Medulla oblongata (tissue), 1 donor: ENCODE results near the gene NUMBL.
"Not testable (repeated sequence)": the region's sequence is repeated elsewhere in the genome, so short reads cannot be mapped to it uniquely, and the experiment has no call there.

Source experiments
- DNase-seq: peaks from one replicate; pipeline ENCODE4 v3.0.0-alpha.2; 2015; ENCODE audit errors: extremely low spot score

NUMBL gene

GRCh38 chr19:40690050-40690692 is at the start of gene NUMBL:
Gene NUMBL (minus strand): TSS chr19:40690651. CDS start chr19:40690483, 168 bp downstream.
- DNase-seq, result no peak

DNA sequence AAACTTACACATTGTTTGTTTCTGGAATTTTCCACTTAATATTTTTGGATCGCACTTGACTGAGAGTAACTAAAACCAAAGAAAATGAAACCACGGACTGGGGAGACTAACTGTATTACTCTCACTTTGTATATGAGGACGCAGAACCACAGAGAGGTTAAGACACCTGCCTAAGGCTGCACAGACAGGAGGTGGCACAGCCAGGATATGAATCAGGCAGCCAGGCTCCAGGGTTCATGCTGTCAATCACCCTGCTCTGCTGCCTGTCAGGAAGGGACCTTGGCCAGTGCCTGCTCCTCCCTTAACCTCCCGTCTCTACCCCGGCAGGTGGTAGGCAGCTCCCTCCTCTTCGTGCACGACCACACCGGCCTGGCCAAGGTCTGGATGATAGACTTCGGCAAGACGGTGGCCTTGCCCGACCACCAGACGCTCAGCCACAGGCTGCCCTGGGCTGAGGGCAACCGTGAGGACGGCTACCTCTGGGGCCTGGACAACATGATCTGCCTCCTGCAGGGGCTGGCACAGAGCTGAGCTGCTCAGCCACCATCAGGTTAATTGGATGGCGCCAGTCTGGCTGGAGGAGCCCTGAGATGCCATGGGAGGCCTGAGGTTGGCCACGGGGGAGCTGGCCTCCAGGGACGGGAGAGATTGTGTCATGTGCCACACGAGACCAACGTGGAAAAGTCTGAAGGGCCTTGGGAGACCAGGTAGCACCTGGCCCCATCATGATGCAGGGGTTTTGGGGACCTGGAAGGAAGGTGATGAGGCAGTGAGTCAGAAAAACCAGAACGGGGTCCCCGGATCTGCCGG is 48.8 kb upstream of the NUMBL start:
- DNase-seq, result no peak

DNA sequence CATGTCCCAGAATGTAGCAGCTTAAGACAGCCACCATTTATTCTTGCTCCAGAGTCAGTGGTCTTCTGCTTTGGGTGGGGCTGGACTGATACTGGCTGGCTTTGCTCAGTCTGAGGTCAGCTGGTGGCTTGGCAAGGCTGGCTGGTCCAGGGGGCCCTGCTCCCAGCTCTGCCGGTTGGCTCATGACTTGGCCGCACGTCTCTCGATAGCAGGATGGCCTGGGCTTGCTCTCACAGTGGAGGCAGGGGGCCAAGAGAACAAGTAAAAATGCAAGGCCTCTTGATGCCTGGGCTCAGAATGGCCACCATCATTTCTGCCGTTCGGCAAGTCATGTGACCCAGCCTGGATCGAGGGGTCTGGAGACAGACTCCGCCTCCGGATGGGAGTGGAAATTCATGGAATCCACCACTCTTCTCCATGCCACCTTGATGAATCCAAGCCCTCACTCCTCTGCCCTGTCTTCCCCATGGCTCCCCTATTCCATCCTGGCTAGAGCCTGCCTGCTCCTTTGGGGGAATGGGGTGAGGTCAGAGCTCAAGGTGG is 46.7 kb upstream of the NUMBL start:
- no peak for DNase-seq

DNA sequence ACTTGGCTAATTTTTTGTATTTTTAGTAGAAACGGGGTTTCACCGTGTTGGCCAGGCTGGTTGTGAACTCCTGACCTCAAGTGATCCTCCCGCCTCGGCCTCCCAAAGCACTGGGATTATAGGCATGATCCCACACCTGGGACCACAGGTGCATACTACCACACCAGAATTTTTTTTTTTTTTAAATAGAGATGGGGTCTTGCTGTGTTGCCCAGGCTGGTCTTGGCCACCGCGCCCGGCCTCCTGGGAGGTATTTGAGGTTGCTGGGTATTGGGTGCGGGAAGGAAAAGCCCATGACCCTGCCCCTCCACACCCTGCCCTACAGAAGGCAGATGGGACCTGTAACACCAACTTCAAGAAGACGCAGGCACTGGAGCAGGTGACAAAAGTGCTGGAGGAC is 46.2 kb upstream of the NUMBL start:
- no peak for DNase-seq

- DNase-seq, result no peak
These were observed 44.7 kb upstream of the NUMBL start for GRCh38 chr19:40735013-40735771.

GRCh38 chr19:40733149-40733548 is 42.7 kb upstream of the NUMBL start:
- DNase-seq, result no peak

- DNase-seq, result not testable (repeated sequence)
These were observed 41.9 kb upstream of the NUMBL start for GRCh38 chr19:40732304-40732703.

DNA sequence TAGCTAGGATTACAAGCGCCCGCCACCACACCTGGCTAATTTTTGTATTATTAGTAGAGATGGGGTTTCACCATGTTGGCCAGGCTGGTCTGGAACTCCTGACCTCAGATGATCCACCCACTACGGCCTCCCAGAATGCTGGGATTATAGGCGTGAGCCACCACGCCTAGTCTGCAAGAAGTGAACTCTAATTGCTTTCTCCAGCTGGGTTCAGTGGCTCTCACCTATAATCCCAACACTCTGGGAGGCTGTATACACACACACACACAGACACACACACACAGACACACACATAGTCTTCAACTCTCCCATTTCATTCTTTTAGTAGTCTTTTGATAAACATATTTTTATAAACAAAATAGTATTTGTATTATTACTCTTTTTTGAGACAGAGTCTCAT is 39.6 kb upstream of the NUMBL start:
- not testable (repeated sequence) for DNase-seq

- DNase-seq, result no peak
These were observed 35.8 kb upstream of the NUMBL start for GRCh38 chr19:40726279-40726678.

DNA sequence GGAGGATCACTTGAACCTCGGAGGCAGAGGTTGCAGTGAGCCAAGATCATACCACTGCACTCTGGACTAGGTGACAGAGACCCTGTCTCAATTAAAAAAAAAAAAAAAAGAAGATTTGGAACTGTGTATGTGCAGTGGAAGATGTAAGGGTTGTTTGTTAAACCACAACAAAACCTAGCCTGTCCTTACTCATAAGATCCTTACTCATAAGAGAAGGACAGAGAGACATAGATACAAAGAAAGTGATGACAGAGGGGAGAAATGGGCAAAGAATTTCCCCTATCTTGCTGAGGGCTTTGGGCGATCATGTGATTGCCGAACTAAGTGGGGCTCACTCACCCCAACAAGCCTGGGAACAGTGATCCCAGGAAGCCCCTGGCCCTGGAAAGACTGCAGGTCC is 34.4 kb upstream of the NUMBL start:
- DNase-seq, result no peak

GRCh38 chr19:40724315-40724714 is 33.9 kb upstream of the NUMBL start:
- DNase-seq, result no peak

DNA sequence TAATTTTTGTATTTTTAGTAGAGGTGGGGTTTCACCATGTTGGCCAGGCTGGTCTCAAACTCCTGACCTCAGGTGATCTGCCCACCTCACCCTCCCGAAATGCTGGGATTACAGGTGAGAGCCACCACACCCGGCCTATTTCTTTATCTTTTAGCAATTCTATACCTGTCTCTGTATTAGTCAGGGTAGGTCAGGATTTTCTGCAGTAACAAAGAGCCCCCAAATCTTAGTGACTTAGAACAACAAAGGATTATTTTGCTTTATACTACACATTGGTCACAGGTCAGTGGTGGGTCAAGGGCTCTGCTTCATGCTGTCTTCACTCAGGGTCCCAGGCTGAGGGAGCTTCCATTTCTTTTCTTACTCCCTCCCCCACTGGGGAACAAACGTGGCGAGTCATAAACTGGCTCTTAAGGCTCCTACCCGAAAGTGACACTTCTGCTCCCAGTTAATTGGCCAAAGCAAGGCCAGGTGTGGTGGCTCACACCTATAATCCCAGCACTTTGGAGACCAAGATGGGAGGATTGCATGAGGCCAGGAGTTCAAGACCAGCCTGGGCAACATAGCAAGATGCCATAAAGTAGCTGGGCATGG is 33.3 kb upstream of the NUMBL start:
- no peak for DNase-seq

DNA sequence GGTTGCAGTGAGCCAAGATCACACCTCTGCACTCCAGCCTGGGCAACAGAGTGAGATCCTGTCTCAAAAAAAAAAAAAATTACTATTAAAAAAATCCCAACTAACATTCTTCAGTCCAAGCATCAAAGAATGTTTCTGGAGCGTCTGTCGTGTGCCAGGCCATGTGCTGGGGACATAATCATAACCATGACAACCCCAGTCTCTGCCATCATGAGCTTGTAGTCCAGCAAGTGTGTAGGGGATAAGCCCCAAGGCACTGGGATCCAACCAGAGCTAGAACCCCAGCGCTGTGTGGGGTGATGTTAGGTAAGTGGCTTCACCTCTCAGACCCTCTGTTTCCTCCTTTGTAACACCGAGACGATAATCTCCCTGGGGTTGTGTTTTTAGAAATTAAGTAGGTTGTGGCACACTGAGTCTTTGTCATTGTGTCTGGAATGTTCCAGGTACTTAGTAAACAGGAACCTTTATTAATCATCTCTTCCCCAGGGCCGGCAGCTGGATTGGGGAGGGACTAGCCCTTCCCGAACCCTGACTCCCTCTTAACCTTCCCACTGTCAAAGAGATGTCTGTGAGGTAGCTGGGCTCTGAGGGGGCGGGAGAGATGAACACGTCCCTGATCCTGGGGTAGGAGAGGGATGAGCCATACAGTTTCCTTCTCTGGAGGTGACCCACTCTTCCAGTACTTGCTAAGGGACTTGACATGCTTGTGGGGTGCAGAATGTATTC is 31.6 kb upstream of the NUMBL start:
- no peak for DNase-seq

GRCh38 chr19:40721140-40721486 is 30.7 kb upstream of the NUMBL start:
- DNase-seq, result no peak

DNA sequence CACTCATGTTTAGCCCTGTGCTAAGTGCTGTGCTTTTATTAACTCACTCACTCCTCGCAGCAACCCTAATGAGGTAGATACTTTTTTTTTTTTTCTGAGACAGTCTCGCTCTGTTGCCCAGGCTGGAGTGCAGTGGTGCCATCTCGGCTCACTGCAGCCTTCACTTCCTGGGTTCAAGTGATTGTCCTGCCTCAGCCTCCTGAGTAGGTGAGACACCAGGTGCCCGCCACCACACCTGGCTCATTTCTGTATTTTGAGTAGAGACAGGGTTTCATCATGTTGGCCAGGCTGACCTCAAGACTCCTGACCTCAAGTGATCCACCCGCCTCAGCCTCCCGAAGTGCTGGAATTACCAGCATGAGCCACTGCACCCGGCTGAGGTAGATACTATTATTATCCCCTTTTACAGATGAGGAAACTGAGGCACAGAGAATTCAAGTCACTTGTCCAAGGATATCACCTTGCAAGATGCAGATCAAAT is 29.0 kb upstream of the NUMBL start:
- no peak for DNase-seq

DNA sequence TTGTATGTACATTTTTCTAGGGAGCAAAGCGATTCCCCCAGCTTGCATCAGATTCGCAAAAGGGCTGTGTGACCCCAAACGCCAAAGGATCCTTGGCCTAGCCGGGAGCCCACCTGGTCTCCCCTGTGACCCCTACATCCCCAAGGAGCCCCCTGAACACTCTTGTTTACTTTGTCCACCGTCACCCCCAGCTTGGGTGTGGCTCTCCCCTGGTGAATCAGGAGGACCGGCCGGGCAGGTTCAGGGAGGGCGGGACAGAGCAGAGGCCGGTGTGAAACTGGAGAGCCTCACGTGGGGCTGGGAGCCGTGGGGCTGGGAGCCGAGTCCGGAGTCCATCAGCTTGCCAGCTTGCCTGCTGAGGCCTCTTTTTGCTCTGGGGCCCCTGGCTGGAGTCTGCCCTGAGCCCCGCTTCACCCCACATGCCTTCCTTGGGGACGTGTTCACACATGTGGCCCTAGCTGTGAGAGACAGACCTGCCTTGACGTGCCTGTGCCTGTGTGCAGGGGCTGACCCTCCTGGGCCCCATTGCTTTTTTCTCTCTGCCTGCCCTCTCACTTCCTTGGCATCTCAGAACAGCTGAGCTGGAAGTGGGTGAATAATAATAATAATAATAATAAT is 28.4 kb upstream of the NUMBL start:
- no peak for DNase-seq

DNA sequence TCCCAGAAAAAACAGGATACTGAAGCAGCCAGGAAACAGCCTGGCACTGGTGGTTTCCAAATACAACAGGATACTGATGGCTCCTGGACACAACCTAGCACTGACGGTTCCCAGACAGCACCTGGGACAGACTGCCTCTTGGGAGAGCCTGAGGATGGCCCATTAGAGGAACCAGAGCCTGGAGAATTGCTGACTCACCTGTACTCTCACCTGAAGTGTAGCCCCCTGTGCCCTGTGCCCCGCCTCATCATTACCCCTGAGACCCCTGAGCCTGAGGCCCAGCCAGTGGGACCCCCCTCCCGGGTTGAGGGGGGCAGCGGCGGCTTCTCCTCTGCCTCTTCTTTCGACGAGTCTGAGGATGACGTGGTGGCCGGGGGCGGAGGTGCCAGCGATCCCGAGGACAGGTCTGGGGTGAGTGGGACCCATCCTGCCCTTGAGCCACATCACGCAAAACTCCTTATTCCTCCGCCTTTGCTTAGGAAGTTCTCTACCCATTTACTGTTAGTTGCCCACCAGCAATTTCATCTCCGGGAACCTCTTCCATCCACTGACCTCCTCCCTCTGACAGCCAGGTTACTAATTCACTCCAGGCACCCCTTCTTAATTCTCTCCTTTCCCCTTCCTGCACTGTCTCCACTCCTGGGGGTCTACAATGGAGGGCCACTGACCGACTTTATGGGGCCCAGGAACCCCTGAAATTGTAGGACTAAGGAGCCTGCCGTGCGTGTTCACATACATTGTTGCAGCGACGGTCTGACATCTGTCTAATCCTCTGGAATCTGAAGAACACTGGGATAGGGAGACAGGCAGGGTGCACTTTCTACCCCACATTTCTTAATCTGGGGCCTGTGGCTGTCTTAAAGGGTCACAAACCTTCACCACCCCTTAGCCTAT is 27.7 kb upstream of the NUMBL start:
- DNase-seq, result no peak

DNA sequence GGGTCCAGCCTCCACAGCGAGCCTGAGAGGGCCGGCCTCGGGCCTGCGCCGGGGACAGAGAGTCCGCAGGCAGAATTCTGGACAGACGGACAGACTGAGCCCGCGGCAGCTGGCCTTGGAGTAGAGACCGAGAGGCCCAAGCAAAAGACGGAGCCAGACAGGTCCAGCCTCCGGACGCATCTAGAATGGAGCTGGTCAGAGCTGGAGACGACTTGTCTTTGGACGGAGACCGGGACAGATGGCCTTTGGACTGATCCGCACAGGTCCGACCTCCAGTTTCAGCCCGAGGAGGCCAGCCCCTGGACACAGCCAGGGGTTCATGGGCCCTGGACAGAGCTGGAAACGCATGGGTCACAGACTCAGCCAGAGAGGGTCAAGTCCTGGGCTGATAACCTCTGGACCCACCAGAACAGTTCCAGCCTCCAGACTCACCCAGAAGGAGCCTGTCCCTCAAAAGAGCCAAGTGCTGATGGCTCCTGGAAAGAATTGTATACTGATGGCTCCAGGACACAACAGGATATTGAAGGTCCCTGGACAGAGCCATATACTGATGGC is 27.0 kb upstream of the NUMBL start:
- DNase-seq, result peak; percentile 26
